ENCODE measurements around the gene WFDC13. TPM values are rescaled to one million over a fixed set of nuclear protein-coding genes. Genes with fewer than 3 reads are reported as not detected.
"Not testable (repeated sequence)": the region's sequence is repeated elsewhere in the genome, so short reads cannot be mapped to it uniquely, and the experiment has no call there.

WFDC13 gene
- not detected in 2 replicates for total RNA-seq

GRCh38 chr20:45701873-45702272, at the start of gene WFDC13:
WFDC13 (plus strand) TSS chr20:45702038; CDS start chr20:45702124, 86 bp downstream.
- no peak for DNase-seq (ENCODE audit: low read depth, low spot score)

- not testable (repeated sequence) for DNase-seq (ENCODE audit: low read depth, low spot score)
Observed at GRCh38 chr20:45657038-45657437, 44.8 kb upstream of the WFDC13 start.

GRCh38 chr20:45670139-45670538, 31.7 kb upstream of the WFDC13 start, which contains the start of gene WFDC11:
WFDC11 (minus strand) TSS chr20:45670239; CDS start chr20:45650600, 19,639 bp downstream.
- no peak for DNase-seq (ENCODE audit: low read depth, low spot score)

- no peak for DNase-seq (ENCODE audit: low read depth, low spot score)
Observed at GRCh38 chr20:45672765-45673164, 29.1 kb upstream of the WFDC13 start.

- DNase-seq (ENCODE audit: low read depth, low spot score) = no peak
Observed at GRCh38 chr20:45679650-45680049, 22.2 kb upstream of the WFDC13 start.

- DNase-seq (ENCODE audit: low read depth, low spot score) = no peak
Observed at GRCh38 chr20:45685896-45686295, 15.9 kb upstream of the WFDC13 start.

- not testable (repeated sequence) for DNase-seq (ENCODE audit: low read depth, low spot score)
Observed at GRCh38 chr20:45693346-45693745, 8.5 kb upstream of the WFDC13 start.

GRCh38 chr20:45695496-45695895, 6.3 kb upstream of the WFDC13 start:
- no peak for DNase-seq (ENCODE audit: low read depth, low spot score)

GRCh38 chr20:45701104-45701503, 734 bp upstream of the WFDC13 start:
- DNase-seq (ENCODE audit: low read depth, low spot score) = no peak

GRCh38 chr20:45704969-45705637, 3.3 kb downstream of the WFDC13 start, which contains the start of gene WFDC10B:
WFDC10B (minus strand) TSS chr20:45705019; CDS start chr20:45685992, 19,027 bp downstream.
- no peak for DNase-seq (ENCODE audit: low read depth, low spot score)

GRCh38 chr20:45716141-45716688, 14.4 kb downstream of the WFDC13 start:
- not testable (repeated sequence) for DNase-seq (ENCODE audit: low read depth, low spot score)

GRCh38 chr20:45722047-45722446, 20.2 kb downstream of the WFDC13 start, which contains the start of gene SPINT4:
SPINT4 (plus strand) TSS chr20:45722347; CDS start chr20:45722368, 21 bp downstream.
- no peak for DNase-seq (ENCODE audit: low read depth, low spot score)

GRCh38 chr20:45725134-45725533, 23.3 kb downstream of the WFDC13 start:
- DNase-seq (ENCODE audit: low read depth, low spot score) = no peak

- DNase-seq (ENCODE audit: low read depth, low spot score) = no peak
Observed at GRCh38 chr20:45727044-45727443, 25.2 kb downstream of the WFDC13 start.

GRCh38 chr20:45732199-45732598, 30.4 kb downstream of the WFDC13 start:
- DNase-seq (ENCODE audit: low read depth, low spot score) = no peak

GRCh38 chr20:45735552-45735951, 33.7 kb downstream of the WFDC13 start:
- DNase-seq (ENCODE audit: low read depth, low spot score) = no peak

GRCh38 chr20:45735988-45736387, 34.1 kb downstream of the WFDC13 start:
- no peak for DNase-seq (ENCODE audit: low read depth, low spot score)

- no peak for DNase-seq (ENCODE audit: low read depth, low spot score)
Observed at GRCh38 chr20:45742596-45742995, 40.8 kb downstream of the WFDC13 start.

- DNase-seq (ENCODE audit: low read depth, low spot score) = no peak
Observed at GRCh38 chr20:45745015-45745414, 43.2 kb downstream of the WFDC13 start.

GRCh38 chr20:45751721-45752120, 49.9 kb downstream of the WFDC13 start:
- DNase-seq (ENCODE audit: low read depth, low spot score) = no peak

- DNase-seq (ENCODE audit: low read depth, low spot score) = no peak
Observed at GRCh38 chr20:45752746-45753145, 50.9 kb downstream of the WFDC13 start.

- no peak for DNase-seq (ENCODE audit: low read depth, low spot score)
Observed at GRCh38 chr20:45758096-45758495, 56.3 kb downstream of the WFDC13 start.
